ENCODE data around the gene PDE2A. TPM values are rescaled to one million over a fixed set of nuclear protein-coding genes. Genes with fewer than 3 reads are reported as not detected.

Gene PDE2A
- total and polyA plus RNA-seq, 3 donors from 2014 or later = 14.1 to 20.6 (median 15.2) TPM

DNA sequence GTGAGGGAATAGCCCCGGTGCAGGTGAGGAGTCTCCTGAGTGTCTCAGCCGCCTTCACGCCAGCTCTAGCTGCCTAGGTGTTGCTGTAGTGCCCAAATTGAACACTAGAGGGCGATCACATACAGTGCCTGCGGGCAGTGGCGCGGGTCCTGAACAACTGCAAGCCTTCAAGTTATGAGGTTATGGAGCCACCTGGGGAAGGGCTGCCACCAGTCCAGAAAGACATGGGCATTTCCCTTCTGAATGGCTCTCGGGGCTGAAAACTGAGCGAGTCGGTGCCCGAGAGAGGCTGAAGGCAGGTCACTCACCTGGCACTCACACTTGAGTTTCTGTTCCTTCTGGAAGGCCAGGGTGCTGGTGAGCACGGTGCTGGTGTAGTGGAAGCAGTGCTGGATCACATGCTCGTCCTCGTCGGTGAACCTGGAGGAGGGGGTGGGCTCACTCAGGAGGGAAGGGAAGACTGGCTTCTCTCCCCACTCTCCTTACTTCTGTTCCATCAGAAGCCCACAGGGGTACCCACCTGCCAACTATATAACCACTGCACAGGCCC is 88.4 kb downstream of the PDE2A start:
- Histone ChIP-seq H3K36me3 (ENCODE audit: low read depth, missing control alignments) (no peaks in the 10 kb centered on the region), H3K4me3 (no peak overlapping the region), H3K9me3 (no peaks in the 10 kb centered on the region), H3K27me3 (no peaks in the 10 kb centered on the region), H3K27ac (no peak overlapping the region), H3K4me1 (peaks cover 22% of the 10 kb centered on the region)
- peak; percentile 87 for DNase-seq
- intact Hi-C loops (cut with DNase I; ENCODE audit: low total_unique reads) = loop anchor here (5.0 kb wide), 1 partner anchor 56 kb away; no protein-coding TSS in a partner anchor
- TF ChIP-seq POLR2A (IDR thresholded peaks at IDR 0.05) = no peak
- TF ChIP-seq, protein P1, sequence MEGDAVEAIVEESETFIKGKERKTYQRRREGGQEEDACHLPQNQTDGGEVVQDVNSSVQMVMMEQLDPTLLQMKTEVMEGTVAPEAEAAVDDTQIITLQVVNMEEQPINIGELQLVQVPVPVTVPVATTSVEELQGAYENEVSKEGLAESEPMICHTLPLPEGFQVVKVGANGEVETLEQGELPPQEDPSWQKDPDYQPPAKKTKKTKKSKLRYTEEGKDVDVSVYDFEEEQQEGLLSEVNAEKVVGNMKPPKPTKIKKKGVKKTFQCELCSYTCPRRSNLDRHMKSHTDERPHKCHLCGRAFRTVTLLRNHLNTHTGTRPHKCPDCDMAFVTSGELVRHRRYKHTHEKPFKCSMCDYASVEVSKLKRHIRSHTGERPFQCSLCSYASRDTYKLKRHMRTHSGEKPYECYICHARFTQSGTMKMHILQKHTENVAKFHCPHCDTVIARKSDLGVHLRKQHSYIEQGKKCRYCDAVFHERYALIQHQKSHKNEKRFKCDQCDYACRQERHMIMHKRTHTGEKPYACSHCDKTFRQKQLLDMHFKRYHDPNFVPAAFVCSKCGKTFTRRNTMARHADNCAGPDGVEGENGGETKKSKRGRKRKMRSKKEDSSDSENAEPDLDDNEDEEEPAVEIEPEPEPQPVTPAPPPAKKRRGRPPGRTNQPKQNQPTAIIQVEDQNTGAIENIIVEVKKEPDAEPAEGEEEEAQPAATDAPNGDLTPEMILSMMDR (IDR thresholded peaks at IDR 0.05) = peak; percentile 86 to 92 (median 91)
- WGBS, 2 donors = 15 to 16% methylated on average over 11 to 15 of the region's 15 CpGs

DNA sequence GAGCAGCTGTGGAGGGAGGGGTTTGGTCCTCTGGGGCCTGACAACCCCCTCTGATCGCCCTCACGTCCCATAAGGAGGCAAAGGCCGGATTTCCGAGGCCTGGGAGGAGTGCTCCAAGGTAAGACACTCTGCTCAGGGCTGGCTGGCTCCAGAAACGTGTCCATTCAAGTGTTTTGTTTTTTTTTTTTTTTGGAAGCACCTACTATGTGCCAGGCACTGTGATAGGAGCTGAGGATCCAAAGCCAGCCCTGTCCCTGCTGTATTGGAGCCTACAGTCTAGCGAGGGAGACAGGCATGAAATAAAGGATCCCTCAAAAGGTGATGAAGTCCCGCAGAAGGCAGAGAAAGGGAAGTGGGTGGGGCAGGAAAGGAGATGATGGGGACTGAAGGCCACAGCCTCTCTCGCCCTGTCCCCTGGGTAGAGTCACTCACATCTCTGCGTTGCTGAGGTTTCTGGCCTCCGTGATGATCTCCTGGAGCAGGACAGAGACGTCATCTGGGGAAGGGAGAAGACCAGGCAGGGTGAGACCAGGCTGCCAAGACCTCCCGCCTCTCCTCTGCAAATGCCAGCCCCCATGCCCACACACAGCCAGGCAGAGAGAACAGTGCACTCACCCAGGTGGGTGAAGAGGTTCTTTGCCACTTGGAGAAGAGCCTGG is 89.2 kb downstream of the PDE2A start:
- intact Hi-C loops (cut with DNase I; ENCODE audit: low total_unique reads) = loop anchor here (5.0 kb wide), 1 partner anchor 57 kb away; no protein-coding TSS in a partner anchor
- TF ChIP-seq, protein P1 (IDR thresholded peaks at IDR 0.05) = no peak
- TF ChIP-seq POLR2A (IDR thresholded peaks at IDR 0.05) = no peak
- Histone ChIP-seq H3K27me3 (no peaks in the 10 kb centered on the region), H3K9me3 (no peaks in the 10 kb centered on the region), H3K4me3 (no peak overlapping the region), H3K4me1 (peaks cover 19% of the 10 kb centered on the region), H3K36me3 (ENCODE audit: low read depth, missing control alignments) (no peaks in the 10 kb centered on the region), H3K27ac (no peak overlapping the region)
- 23 to 30% methylated on average over 10 to 12 of the region's 12 CpGs for WGBS, 2 donors
- DNase-seq = no peak

DNA sequence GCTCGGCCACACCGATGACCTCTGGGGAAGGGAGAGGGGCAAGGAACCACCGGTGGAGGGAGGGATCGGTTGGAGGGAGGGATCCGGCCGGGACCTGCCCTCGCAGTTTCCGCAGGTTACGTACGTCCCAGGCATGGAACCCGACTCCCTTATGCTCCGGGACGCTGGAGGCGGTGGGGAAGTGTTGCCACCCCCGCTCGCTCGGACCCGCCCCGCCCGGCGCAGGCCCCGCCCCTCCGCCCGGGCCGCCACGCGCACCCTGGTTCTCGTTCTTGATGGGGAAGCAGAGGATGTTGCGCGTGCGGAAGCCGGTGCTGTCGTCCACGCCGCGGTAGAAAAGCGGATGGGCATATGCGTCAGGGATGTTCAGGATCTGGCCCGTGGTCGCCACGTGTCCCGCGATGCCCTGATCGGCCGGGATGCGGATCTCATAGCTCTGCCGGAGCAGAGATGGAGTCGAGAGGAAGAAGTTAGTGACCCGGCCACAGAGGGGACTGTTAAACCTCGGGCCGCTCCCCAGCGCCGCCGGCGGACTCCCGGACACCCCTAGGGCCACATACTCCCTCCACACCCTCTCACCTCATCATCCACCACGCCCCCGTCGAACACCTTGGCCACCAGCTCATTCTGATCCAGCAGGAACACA is 89.8 kb downstream of the PDE2A start:
- intact Hi-C loops (cut with DNase I; ENCODE audit: low total_unique reads) = no loop called here
- no peak for TF ChIP-seq POLR2A (IDR thresholded peaks at IDR 0.05)
- TF ChIP-seq, protein P1 (IDR thresholded peaks at IDR 0.05) = no peak
- Histone ChIP-seq H3K4me1 (peaks cover 15% of the 10 kb centered on the region), H3K27me3 (no peaks in the 10 kb centered on the region), H3K4me3 (peak overlapping the region in 1 of 2 donors; percentile 10), H3K36me3 (ENCODE audit: low read depth, missing control alignments) (no peaks in the 10 kb centered on the region), H3K27ac (no peak overlapping the region), H3K9me3 (no peaks in the 10 kb centered on the region)
- 13 to 40% methylated on average over 5 to 52 of the region's 59 CpGs for WGBS, 2 donors
- DNase-seq = peak; percentile 69

DNA sequence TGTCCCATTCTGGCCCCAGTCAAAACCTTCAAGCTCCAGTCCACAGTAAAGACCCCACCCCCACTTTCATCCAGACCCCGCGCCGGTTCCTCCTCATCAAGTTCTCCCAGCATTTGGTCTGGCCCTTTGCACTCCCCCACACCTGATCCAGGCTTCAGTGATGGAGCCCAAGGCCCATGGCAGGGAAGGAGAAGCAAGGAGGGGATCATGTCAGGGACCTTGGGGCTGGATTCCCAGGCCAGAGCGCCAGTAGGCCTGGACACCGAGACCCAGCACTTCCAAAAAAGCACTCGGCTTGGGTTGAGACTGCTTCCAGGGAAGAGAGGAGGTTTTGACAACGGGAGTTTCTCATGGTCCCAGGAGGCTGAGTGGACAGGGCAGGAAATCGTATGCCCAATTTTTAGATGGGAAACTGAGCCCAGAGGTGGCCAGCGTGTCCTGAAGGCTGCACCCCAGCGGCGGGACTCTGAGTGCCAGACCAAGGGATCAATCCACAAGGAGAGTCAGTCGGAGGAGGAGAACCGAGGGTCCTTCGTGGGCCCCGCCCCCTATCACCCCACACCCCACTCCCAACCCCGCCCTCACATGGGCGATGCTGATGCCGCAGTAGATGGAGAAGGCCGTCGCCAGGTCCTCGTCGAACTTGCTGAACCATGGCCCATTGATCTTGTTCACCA is 90.5 kb downstream of the PDE2A start:
- WGBS, 2 donors = 57% methylated on average over 9 to 22 of the region's 22 CpGs
- intact Hi-C loops (cut with DNase I; ENCODE audit: low total_unique reads) = no loop called here

More for the DNA sequence above, 90.5 kb downstream of the PDE2A start:
- no peaks in the 10 kb centered on the region for H3K27me3 ChIP-seq
- no peak overlapping the region for H3K27ac ChIP-seq
- no peaks in the 10 kb centered on the region for H3K9me3 ChIP-seq
- TF ChIP-seq, protein P1 (IDR thresholded peaks at IDR 0.05) = no peak
- TF ChIP-seq POLR2A (IDR thresholded peaks at IDR 0.05) = no peak
- peak overlapping the region in 1 of 2 donors; percentile 10 for H3K4me3 ChIP-seq
- H3K4me1 ChIP-seq = peaks cover 15% of the 10 kb centered on the region
- no peaks in the 10 kb centered on the region for H3K36me3 ChIP-seq (ENCODE audit: low read depth, missing control alignments)
- no peak for DNase-seq
